ENCODE data around the gene DDX21.

DNA sequence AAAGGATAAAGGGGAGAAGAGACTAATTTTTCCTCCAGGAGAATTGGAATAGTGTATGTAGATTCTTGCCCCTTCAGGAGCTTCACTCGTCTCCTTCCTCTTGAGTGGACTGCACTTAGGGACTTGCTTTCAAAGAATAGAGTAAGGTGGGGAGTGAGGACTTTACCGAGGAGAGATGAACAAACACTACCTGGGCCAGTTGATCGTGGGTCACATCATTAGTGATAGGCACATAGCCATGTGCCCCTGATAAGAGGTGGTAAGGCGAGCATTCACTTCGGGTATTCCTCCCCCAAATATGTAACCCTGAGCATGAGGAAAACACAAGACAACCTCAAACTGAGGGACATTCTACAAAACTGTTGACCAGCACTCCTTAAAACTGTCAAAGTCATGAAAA is 18.0 kb downstream of the DDX21 start:
- TF ChIP-seq, protein P1, sequence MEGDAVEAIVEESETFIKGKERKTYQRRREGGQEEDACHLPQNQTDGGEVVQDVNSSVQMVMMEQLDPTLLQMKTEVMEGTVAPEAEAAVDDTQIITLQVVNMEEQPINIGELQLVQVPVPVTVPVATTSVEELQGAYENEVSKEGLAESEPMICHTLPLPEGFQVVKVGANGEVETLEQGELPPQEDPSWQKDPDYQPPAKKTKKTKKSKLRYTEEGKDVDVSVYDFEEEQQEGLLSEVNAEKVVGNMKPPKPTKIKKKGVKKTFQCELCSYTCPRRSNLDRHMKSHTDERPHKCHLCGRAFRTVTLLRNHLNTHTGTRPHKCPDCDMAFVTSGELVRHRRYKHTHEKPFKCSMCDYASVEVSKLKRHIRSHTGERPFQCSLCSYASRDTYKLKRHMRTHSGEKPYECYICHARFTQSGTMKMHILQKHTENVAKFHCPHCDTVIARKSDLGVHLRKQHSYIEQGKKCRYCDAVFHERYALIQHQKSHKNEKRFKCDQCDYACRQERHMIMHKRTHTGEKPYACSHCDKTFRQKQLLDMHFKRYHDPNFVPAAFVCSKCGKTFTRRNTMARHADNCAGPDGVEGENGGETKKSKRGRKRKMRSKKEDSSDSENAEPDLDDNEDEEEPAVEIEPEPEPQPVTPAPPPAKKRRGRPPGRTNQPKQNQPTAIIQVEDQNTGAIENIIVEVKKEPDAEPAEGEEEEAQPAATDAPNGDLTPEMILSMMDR (IDR thresholded peaks at IDR 0.05), result no peak
- no peak for TF ChIP-seq POLR2A (IDR thresholded peaks at IDR 0.05)

Data from testis (tissue), 2 donors.